ENCODE measurements around the gene FOXL1. TPM values are rescaled to one million over a fixed set of nuclear protein-coding genes. Genes with fewer than 3 reads are reported as not detected.

FOXL1 gene
- total RNA-seq, result 1 to 10 TPM in 3 of 9 donors, under 1 TPM in 6; 0.18 to 2.1 (median 0.76) TPM
- polyA plus RNA-seq, result under 1 TPM; 0.31 to 0.88 (median 0.61) TPM
- long read RNA-seq, donor 1, result 0 reads
- long read RNA-seq, donor 2, partial matches to known transcripts, result 0 of 1 reads
- long read RNA-seq, donor 2, other reads (novel, unspliced or antisense), result 0 of 1 reads
- long read RNA-seq, donor 3, result 0 reads
- long read RNA-seq, donor 4, result 0 reads
- long read RNA-seq, donor 5, partial matches to known transcripts, result 0 of 2 reads
- long read RNA-seq, donor 5, other reads (novel, unspliced or antisense), result 0 of 2 reads
- long read RNA-seq, donor 6, result 0 reads
- long read RNA-seq, donor 7, result 0 reads
- long read RNA-seq, donor 8, result 0 reads
- long read RNA-seq, donor 9, result 0 reads
- long read RNA-seq, donor 10, result 0 reads

GRCh38 chr16:86578061-86578599 is at the start of gene FOXL1:
Gene FOXL1, plus strand, starts transcription at chr16:86578549. Its CDS starts 175 bp downstream, at chr16:86578724.
- Histone ChIP-seq H3K9me3 (replicated peaks in 1 of 3) (no peaks in the 10 kb centered on the region), H3K36me3 (replicated peaks in 1 of 2) (no peaks in the 10 kb centered on the region), H3K4me1 (replicated peaks in 1 of 2) (no peaks in the 10 kb centered on the region), H3K4me3 (peak within 1 kb of the TSS in 1 of 4 donors; percentile 32), H3K27me3 (peaks cover 58% of the 10 kb centered on the region), H3K27ac (peak within 1 kb of the TSS in 3 of 5 donors; percentile 53 to 78 (median 70))
- WGBS, 4 donors, result 39 to 55% (median 48%) methylated on average over 12 to 13 of the region's 13 CpGs
- intact Hi-C loops (cut with DNase I), result no loop called here
- TF ChIP-seq CTCF (IDR thresholded peaks at IDR 0.05) (no peak), POLR2A (IDR thresholded peaks at IDR 0.05) (no peak)
- DNase-seq, result no peak

DNA sequence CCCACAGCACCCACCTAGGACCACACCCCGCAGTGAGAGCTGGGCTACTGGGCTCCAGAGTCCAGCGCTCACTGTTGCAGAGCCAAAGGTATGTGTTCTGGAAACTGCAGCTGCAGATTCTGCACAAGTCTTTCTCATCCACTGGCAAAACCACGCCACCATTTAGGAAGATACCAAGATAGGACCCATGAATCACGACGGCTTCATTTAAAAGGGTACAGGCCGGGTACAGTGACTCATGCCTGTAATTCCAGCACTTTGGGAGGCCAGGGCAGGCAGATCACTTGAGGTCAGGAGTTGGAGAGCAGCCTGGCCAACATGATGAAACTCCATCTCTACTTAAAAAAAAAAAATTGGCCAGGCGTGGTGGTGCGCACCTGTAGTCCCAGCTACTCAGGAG is 49.2 kb upstream of the FOXL1 start:
- Histone ChIP-seq H3K27me3 (no peaks in the 10 kb centered on the region), H3K36me3 (replicated peaks in 1 of 2) (no peaks in the 10 kb centered on the region), H3K27ac (no peak overlapping the region), H3K9me3 (replicated peaks in 1 of 3) (no peaks in the 10 kb centered on the region), H3K4me3 (no peak overlapping the region), H3K4me1 (replicated peaks in 1 of 2) (peaks cover 0 to 23% of the 10 kb centered on the region in 2 donors)
- WGBS, 4 donors, result 62 to 68% (median 65%) methylated on average over 8 of the region's 8 CpGs
- TF ChIP-seq CTCF (IDR thresholded peaks at IDR 0.05) (no peak), POLR2A (IDR thresholded peaks at IDR 0.05) (no peak)
- DNase-seq, result peak in 6 of 7 donors; percentile 60 to 81 (median 73)
- intact Hi-C loops (cut with DNase I), result no loop called here

- intact Hi-C loops (cut with DNase I), result no loop called here
- H3K4me1 ChIP-seq (replicated peaks in 1 of 2), result peaks cover 0 to 23% of the 10 kb centered on the region in 2 donors
- peak overlapping the region in 4 of 5 donors; percentile 46 to 85 (median 66) for H3K27ac ChIP-seq
- no peaks in the 10 kb centered on the region for H3K9me3 ChIP-seq (replicated peaks in 1 of 3)
- 58 to 62% (median 60%) methylated on average over 29 to 31 of the region's 31 CpGs for WGBS, 4 donors
- no peaks in the 10 kb centered on the region for H3K27me3 ChIP-seq
- TF ChIP-seq POLR2A (IDR thresholded peaks at IDR 0.05), result no peak
- no peak for TF ChIP-seq CTCF (IDR thresholded peaks at IDR 0.05)
- peak; percentile 77 to 90 (median 84) for DNase-seq
- no peak overlapping the region for H3K4me3 ChIP-seq
- H3K36me3 ChIP-seq (replicated peaks in 1 of 2), result no peaks in the 10 kb centered on the region
These were observed 47.8 kb upstream of the FOXL1 start for GRCh38 chr16:86530251-86531190.

DNA sequence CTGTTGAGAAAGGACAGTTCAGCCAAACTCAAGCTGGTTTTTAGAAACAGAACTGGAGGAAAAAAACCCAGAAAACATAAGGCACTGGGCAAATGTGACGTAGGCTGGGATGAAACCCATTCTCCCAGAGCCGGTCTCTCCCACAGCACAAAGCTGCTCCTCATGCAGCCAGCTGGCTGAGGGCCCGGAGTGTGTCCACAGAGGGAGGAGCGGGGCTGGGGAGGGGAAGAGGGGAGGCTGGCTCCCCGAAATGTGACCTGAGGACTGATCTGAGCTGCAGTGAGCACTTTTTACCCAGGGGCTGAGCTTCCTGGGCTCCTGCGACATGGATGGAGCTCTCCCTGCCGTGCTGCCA is 47.2 kb upstream of the FOXL1 start:
- no peak for TF ChIP-seq CTCF (IDR thresholded peaks at IDR 0.05)
- TF ChIP-seq POLR2A (IDR thresholded peaks at IDR 0.05), result no peak
- peaks cover 0 to 23% of the 10 kb centered on the region in 2 donors for H3K4me1 ChIP-seq (replicated peaks in 1 of 2)
- WGBS, 4 donors, result 41 to 84% (median 56%) methylated on average over 3 to 7 of the region's 7 CpGs
- H3K27ac ChIP-seq, result peak overlapping the region in 4 of 5 donors; percentile 46 to 85 (median 68)
- H3K9me3 ChIP-seq (replicated peaks in 1 of 3), result no peaks in the 10 kb centered on the region
- H3K27me3 ChIP-seq, result no peaks in the 10 kb centered on the region
- H3K4me3 ChIP-seq, result no peak overlapping the region
- H3K36me3 ChIP-seq (replicated peaks in 1 of 2), result no peaks in the 10 kb centered on the region
- intact Hi-C loops (cut with DNase I), result no loop called here
- DNase-seq, result peak; percentile 54 to 82 (median 69)
